GM21367 (cell line): ENCODE data around the gene VPS37D.

Source experiments
- ATAC-seq: cut with Tn5 transposase; IDR thresholded peaks from one replicate; pipeline ENCODE4 v1.9.1; 2021; ENCODE audit not compliant: unreplicated experiment

The VPS37D gene

GRCh38 chr7:73680501-73680900 is 12.9 kb downstream of the VPS37D start:
- ATAC-seq: no peak

- no peak for ATAC-seq
Measured at GRCh38 chr7:73681031-73681430, 13.4 kb downstream of the VPS37D start.

- peak; percentile 7 for ATAC-seq
Measured at GRCh38 chr7:73682745-73683055, 15.1 kb downstream of the VPS37D start.

- ATAC-seq: peak; percentile 63
Measured at GRCh38 chr7:73683056-73683787, 15.6 kb downstream of the VPS37D start, which contains the start of the genes BUD23 and DNAJC30. BUD23 (plus strand) TSS chr7:73683597; CDS start chr7:73683626, 29 bp downstream. DNAJC30 (minus strand) TSS chr7:73683453; CDS start chr7:73683423, 30 bp downstream.

- ATAC-seq: no peak
Measured at GRCh38 chr7:73683788-73684693, 16.4 kb downstream of the VPS37D start.

GRCh38 chr7:73685311-73685710 is 17.7 kb downstream of the VPS37D start:
- ATAC-seq: no peak

GRCh38 chr7:73688288-73688687 is 20.7 kb downstream of the VPS37D start:
- no peak for ATAC-seq

GRCh38 chr7:73690646-73691045 is 23.0 kb downstream of the VPS37D start:
- ATAC-seq: no peak

GRCh38 chr7:73696372-73696771 is 28.7 kb downstream of the VPS37D start:
- no peak for ATAC-seq

GRCh38 chr7:73698410-73698809 is 30.8 kb downstream of the VPS37D start:
- no peak for ATAC-seq

GRCh38 chr7:73699370-73700068 is 31.9 kb downstream of the VPS37D start:
- no peak for ATAC-seq

GRCh38 chr7:73700069-73700423 is 32.4 kb downstream of the VPS37D start:
- no peak for ATAC-seq

GRCh38 chr7:73700581-73701134 is 33.0 kb downstream of the VPS37D start:
- no peak for ATAC-seq

GRCh38 chr7:73701357-73701995 is 33.8 kb downstream of the VPS37D start:
- no peak for ATAC-seq

- ATAC-seq: no peak
Measured at GRCh38 chr7:73702226-73702625, 34.6 kb downstream of the VPS37D start.

GRCh38 chr7:73702665-73703064 is 35.0 kb downstream of the VPS37D start:
- ATAC-seq: no peak

GRCh38 chr7:73703225-73703624 is 35.6 kb downstream of the VPS37D start:
- no peak for ATAC-seq

GRCh38 chr7:73703757-73704639 is 36.4 kb downstream of the VPS37D start:
- ATAC-seq: no peak

- no peak for ATAC-seq
Measured at GRCh38 chr7:73704640-73705550, 37.3 kb downstream of the VPS37D start.
